ENCODE measurements around the gene KCP. TPM values are rescaled to one million over a fixed set of nuclear protein-coding genes. Genes with fewer than 3 reads are reported as not detected.

KCP gene
- total and polyA plus RNA-seq, 4 donors = 0.15 to 6.1 (median 2.1) TPM; not detected in 1

GRCh38 chr7:128940494-128941322 lies 30.2 kb upstream of the KCP start:
- DNase-seq (peak; percentile 84 to 87), ATAC-seq (ENCODE audit: low FRiP score) (peak; percentile 53)
- H3K9me3 ChIP-seq (ENCODE audit: control insufficient read depth, low read length) = no peaks in the 10 kb centered on the region
- H3K27me3 ChIP-seq (ENCODE audit: control insufficient read depth in 1 of 2, insufficient read depth in 2 of 2, low read length in 1 of 2) = no peaks in the 10 kb centered on the region
- no peaks in the 10 kb centered on the region for H3K4me1 ChIP-seq (ENCODE audit: control insufficient read depth in 1 of 2, insufficient read depth in 2 of 2, low read length in 2 of 2)
- H3K27ac ChIP-seq (ENCODE audit: low read depth in 1 of 2, low read length in 2 of 2) = no peak overlapping the region
- no peaks in the 10 kb centered on the region for H3K36me3 ChIP-seq (ENCODE audit: control insufficient read depth in 1 of 2, insufficient read depth in 2 of 2, low read length in 1 of 2)
- H3K4me3 ChIP-seq (ENCODE audit: low read length in 2 of 2) = no peak overlapping the region
- WGBS, 2 donors = 89 to 90% methylated on average over 19 to 20 of the region's 20 CpGs
- intact Hi-C loops (cut with DNase I) = no loop called here

DNA sequence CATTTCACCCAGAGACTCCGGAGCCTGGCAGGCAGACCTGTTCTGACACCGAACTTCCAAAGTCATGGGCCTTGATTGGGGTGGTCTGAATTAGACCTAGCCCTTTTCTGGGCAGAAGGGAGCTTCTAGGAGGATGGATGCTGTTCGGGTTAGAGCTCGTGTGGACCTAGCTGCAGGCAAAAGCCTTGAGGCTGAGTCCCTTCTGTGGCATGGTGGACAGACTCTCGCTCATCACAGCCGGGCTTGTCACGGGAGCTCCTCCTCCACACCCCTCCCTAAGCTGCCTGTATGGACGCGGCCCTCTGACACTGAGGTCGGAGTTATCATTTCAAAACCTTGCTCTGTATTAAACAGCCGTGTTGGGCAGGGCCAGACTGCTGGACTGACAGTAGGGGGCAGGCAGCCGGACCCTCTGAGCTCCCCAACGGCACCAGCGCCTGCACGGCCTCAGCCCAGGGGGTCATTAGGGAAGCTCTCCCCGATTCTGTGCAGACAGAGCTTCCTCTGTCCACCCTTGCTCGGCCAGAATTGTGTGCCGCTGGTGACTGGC lies 29.4 kb upstream of the KCP start:
- no peak for DNase-seq
- H3K36me3 ChIP-seq (ENCODE audit: control insufficient read depth in 1 of 2, insufficient read depth in 2 of 2, low read length in 1 of 2) = no peaks in the 10 kb centered on the region
- WGBS, 2 donors = 91 to 94% methylated on average over 18 of the region's 18 CpGs
- H3K27me3 ChIP-seq (ENCODE audit: control insufficient read depth in 1 of 2, insufficient read depth in 2 of 2, low read length in 1 of 2) = no peaks in the 10 kb centered on the region
- ATAC-seq (ENCODE audit: low FRiP score) = no peak
- intact Hi-C loops (cut with DNase I) = no loop called here
- no peak overlapping the region for H3K27ac ChIP-seq (ENCODE audit: low read depth in 1 of 2, low read length in 2 of 2)
- no peak overlapping the region for H3K4me3 ChIP-seq (ENCODE audit: low read length in 2 of 2)
- no peaks in the 10 kb centered on the region for H3K4me1 ChIP-seq (ENCODE audit: control insufficient read depth in 1 of 2, insufficient read depth in 2 of 2, low read length in 2 of 2)
- H3K9me3 ChIP-seq (ENCODE audit: control insufficient read depth, low read length) = no peaks in the 10 kb centered on the region

GRCh38 chr7:128939075-128939860 lies 28.8 kb upstream of the KCP start:
- Histone ChIP-seq H3K4me3 (ENCODE audit: low read length in 2 of 2) (no peak overlapping the region), H3K27ac (ENCODE audit: low read depth in 1 of 2, low read length in 2 of 2) (no peak overlapping the region), H3K9me3 (ENCODE audit: control insufficient read depth, low read length) (no peaks in the 10 kb centered on the region), H3K36me3 (ENCODE audit: control insufficient read depth in 1 of 2, insufficient read depth in 2 of 2, low read length in 1 of 2) (no peaks in the 10 kb centered on the region), H3K4me1 (ENCODE audit: control insufficient read depth in 1 of 2, insufficient read depth in 2 of 2, low read length in 2 of 2) (no peaks in the 10 kb centered on the region), H3K27me3 (ENCODE audit: control insufficient read depth in 1 of 2, insufficient read depth in 2 of 2, low read length in 1 of 2) (no peaks in the 10 kb centered on the region)
- DNase-seq = no peak
- intact Hi-C loops (cut with DNase I) = no loop called here
- 63 to 66% methylated on average over 7 of the region's 7 CpGs for WGBS, 2 donors
- ATAC-seq (ENCODE audit: low FRiP score) = no peak

DNA sequence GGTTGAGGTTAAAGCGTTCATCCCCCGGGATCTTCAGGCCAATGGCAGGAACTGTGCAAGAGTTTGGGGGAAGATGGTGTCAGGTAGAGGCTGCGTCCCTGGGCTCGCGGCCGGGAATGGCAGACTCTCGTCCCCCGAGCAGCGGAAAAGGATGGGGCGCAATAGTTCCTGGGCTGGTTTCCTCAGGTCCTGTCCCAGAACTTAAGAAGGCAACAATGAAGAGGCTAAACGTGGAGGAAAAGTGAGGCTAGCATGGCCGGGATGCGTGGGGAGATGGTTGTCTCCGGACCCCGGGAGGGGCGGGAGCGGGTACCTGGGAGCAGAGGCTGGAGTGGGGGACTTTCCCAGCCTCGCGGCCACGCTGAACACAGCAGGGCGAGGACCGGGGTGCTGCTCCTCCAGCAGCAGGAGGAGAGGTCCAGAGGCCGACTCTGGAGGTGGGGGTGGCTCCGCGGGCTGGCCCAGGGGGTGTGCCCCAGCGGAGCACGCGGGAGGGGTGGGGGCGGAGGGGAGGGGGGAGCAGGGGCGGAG lies 28.1 kb upstream of the KCP start:
- no peak overlapping the region for H3K27ac ChIP-seq (ENCODE audit: low read depth in 1 of 2, low read length in 2 of 2)
- H3K27me3 ChIP-seq (ENCODE audit: control insufficient read depth in 1 of 2, insufficient read depth in 2 of 2, low read length in 1 of 2) = no peaks in the 10 kb centered on the region
- 0 to 2% methylated on average over 25 to 30 of the region's 30 CpGs for WGBS, 2 donors
- no peak for DNase-seq
- H3K4me3 ChIP-seq (ENCODE audit: low read length in 2 of 2) = peak overlapping the region in 1 of 2 donors; percentile 71
- intact Hi-C loops (cut with DNase I) = no loop called here
- ATAC-seq (ENCODE audit: low FRiP score) = no peak
- no peaks in the 10 kb centered on the region for H3K9me3 ChIP-seq (ENCODE audit: control insufficient read depth, low read length)
- no peaks in the 10 kb centered on the region for H3K36me3 ChIP-seq (ENCODE audit: control insufficient read depth in 1 of 2, insufficient read depth in 2 of 2, low read length in 1 of 2)
- H3K4me1 ChIP-seq (ENCODE audit: control insufficient read depth in 1 of 2, insufficient read depth in 2 of 2, low read length in 2 of 2) = no peaks in the 10 kb centered on the region

GRCh38 chr7:128937647-128938543 lies 27.4 kb upstream of the KCP start, which contains the start of gene IRF5:
Gene IRF5 (plus strand): TSS chr7:128937927. CDS start chr7:128942082, 4,155 bp downstream.
- H3K36me3 ChIP-seq (ENCODE audit: control insufficient read depth in 1 of 2, insufficient read depth in 2 of 2, low read length in 1 of 2) = no peaks in the 10 kb centered on the region
- peak within 1 kb of the TSS; percentile 60 to 71 for H3K4me3 ChIP-seq (ENCODE audit: low read length in 2 of 2)
- no peaks in the 10 kb centered on the region for H3K4me1 ChIP-seq (ENCODE audit: control insufficient read depth in 1 of 2, insufficient read depth in 2 of 2, low read length in 2 of 2)
- DNase-seq = peak; percentile 74 to 85
- H3K9me3 ChIP-seq (ENCODE audit: control insufficient read depth, low read length) = no peaks in the 10 kb centered on the region
- intact Hi-C loops (cut with DNase I) = no loop called here
- no peaks in the 10 kb centered on the region for H3K27me3 ChIP-seq (ENCODE audit: control insufficient read depth in 1 of 2, insufficient read depth in 2 of 2, low read length in 1 of 2)
- ATAC-seq (ENCODE audit: low FRiP score) = peak; percentile 49
- 0 to 1% methylated on average over 54 to 83 of the region's 83 CpGs for WGBS, 2 donors
- H3K27ac ChIP-seq (ENCODE audit: low read depth in 1 of 2, low read length in 2 of 2) = no peak within 1 kb of the TSS

- no peak for ATAC-seq (ENCODE audit: low FRiP score)
- DNase-seq = no peak
Measured at GRCh38 chr7:128937271-128937646, 26.8 kb upstream of the KCP start.

DNA sequence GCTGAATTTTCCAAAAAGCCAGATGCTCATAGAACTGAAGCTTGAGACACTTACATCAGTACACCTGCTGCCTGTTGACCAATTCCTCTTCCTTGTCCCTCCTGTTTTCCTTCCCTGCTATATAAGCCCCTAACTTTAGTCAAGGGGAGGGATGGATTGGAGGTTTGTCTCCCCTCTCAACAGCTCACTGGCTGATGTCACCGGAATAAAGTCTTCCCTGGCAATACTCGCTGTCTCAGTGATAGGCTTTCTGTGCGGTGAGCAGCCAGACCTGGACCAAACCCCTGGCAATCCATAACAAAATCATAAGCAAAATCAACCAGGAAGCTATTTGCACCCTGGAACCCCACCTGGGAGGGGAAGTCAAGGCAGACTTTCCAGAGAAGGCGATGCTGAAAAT lies 26.3 kb upstream of the KCP start:
- Histone ChIP-seq H3K27ac (ENCODE audit: low read depth in 1 of 2, low read length in 2 of 2) (no peak overlapping the region), H3K36me3 (ENCODE audit: control insufficient read depth in 1 of 2, insufficient read depth in 2 of 2, low read length in 1 of 2) (no peaks in the 10 kb centered on the region), H3K4me1 (ENCODE audit: control insufficient read depth in 1 of 2, insufficient read depth in 2 of 2, low read length in 2 of 2) (no peaks in the 10 kb centered on the region), H3K27me3 (ENCODE audit: control insufficient read depth in 1 of 2, insufficient read depth in 2 of 2, low read length in 1 of 2) (no peaks in the 10 kb centered on the region), H3K4me3 (ENCODE audit: low read length in 2 of 2) (no peak overlapping the region), H3K9me3 (ENCODE audit: control insufficient read depth, low read length) (no peaks in the 10 kb centered on the region)
- DNase-seq (no peak), ATAC-seq (ENCODE audit: low FRiP score) (no peak)
- intact Hi-C loops (cut with DNase I) = no loop called here
- WGBS, 2 donors = 91 to 92% methylated on average over 4 of the region's 4 CpGs

More at GRCh38 chr7:128937271-128937646, 26.8 kb upstream of the KCP start:
- Histone ChIP-seq H3K4me3 (ENCODE audit: low read length in 2 of 2) (no peak overlapping the region), H3K27me3 (ENCODE audit: control insufficient read depth in 1 of 2, insufficient read depth in 2 of 2, low read length in 1 of 2) (no peaks in the 10 kb centered on the region), H3K27ac (ENCODE audit: low read depth in 1 of 2, low read length in 2 of 2) (no peak overlapping the region), H3K4me1 (ENCODE audit: control insufficient read depth in 1 of 2, insufficient read depth in 2 of 2, low read length in 2 of 2) (no peaks in the 10 kb centered on the region), H3K9me3 (ENCODE audit: control insufficient read depth, low read length) (no peaks in the 10 kb centered on the region), H3K36me3 (ENCODE audit: control insufficient read depth in 1 of 2, insufficient read depth in 2 of 2, low read length in 1 of 2) (no peaks in the 10 kb centered on the region)
- WGBS, 2 donors = 63 to 66% methylated on average over 17 of the region's 17 CpGs
- intact Hi-C loops (cut with DNase I) = no loop called here

DNA sequence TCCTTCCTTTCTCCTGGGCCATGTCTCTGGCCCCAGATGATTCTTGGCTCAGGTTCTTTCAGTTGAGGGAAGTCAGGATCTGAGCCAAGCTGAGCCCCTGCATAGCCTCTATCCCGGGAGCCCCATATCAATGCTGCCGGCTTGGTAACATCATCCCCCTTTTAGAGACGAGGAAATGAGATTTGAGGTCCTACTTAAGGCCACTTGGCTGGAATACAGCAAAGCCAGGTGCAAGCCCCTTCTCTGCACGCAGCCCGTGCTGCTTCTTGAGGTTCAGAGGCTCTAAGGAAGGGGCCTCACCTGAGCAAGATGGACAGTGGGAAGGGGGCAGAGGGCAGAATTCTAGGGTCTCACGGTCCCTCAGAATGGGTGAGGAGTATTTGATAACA lies 24.8 kb upstream of the KCP start:
- Histone ChIP-seq H3K27me3 (ENCODE audit: control insufficient read depth in 1 of 2, insufficient read depth in 2 of 2, low read length in 1 of 2) (no peaks in the 10 kb centered on the region), H3K27ac (ENCODE audit: low read depth in 1 of 2, low read length in 2 of 2) (no peak overlapping the region), H3K9me3 (ENCODE audit: control insufficient read depth, low read length) (no peaks in the 10 kb centered on the region), H3K36me3 (ENCODE audit: control insufficient read depth in 1 of 2, insufficient read depth in 2 of 2, low read length in 1 of 2) (no peaks in the 10 kb centered on the region), H3K4me1 (ENCODE audit: control insufficient read depth in 1 of 2, insufficient read depth in 2 of 2, low read length in 2 of 2) (no peaks in the 10 kb centered on the region), H3K4me3 (ENCODE audit: low read length in 2 of 2) (no peak overlapping the region)
- intact Hi-C loops (cut with DNase I) = no loop called here
- no peak for DNase-seq
- WGBS, 2 donors = 69 to 71% methylated on average over 6 of the region's 6 CpGs
- no peak for ATAC-seq (ENCODE audit: low FRiP score)

Measured in aorta (tissue), 5 donors.